Pancreas (tissue), 10 donors: ENCODE measurements around the gene GSTM4. TPM values are rescaled to one million over a fixed set of nuclear protein-coding genes. Genes with fewer than 3 reads are reported as not detected.
A peak's percentile ranks its signal among the peaks of the same experiment; 100 is the strongest.

Experiments used
- ATAC-seq, 4 donors: fragments of 200-7000 bp; cut with Tn5 transposase; one replicate each; pipeline versions ENCODE4 v1.8.0 to v1.9.1; 2020; ENCODE audit warnings: mild to moderate bottlenecking in 4 of 4, moderate library complexity in 4 of 4
- DNase-seq, 6 donors: peaks; one replicate each; pipeline ENCODE4 v3.0.0-alpha.2; 2020
- FAIRE-seq: peaks from 2 replicates; lab custom pipeline; 2012; peaks lifted over from hg19 to GRCh38; lab: Jason Lieb, UNC
- H3K27ac ChIP-seq, 4 donors: fragments of 200-600 bp; sonication (generic); 1 replicate in 3 of 4; 2 replicates in 1 of 4; pipeline versions ENCODE4 v1.5.0 to v1.8.0; 2020
- H3K27me3 ChIP-seq, 4 donors: fragments of 200-600 bp; one replicate each; pipeline ENCODE4 v1.8.0; 2021
- H3K36me3 ChIP-seq, 3 donors: fragments of 200-600 bp; sonication (generic) in 1 of 3; one replicate each; pipeline versions ENCODE4 v1.5.0 to v1.8.0; 2020 to 2021
- H3K4me1 ChIP-seq, 3 donors: fragments of 200-600 bp; one replicate each; pipeline ENCODE4 v1.8.0; 2021
- H3K4me3 ChIP-seq, 4 donors: fragments of 200-600 bp; sonication (generic) in 2 of 4; one replicate each; pipeline versions ENCODE4 v1.5.0 to v1.8.0; 2020 to 2021
- H3K9me3 ChIP-seq, 4 donors: fragments of 200-600 bp; one replicate each; pipeline ENCODE4 v1.8.0; 2021
- WGBS, 2 donors: extraction: QIAGEN DNeasy Blood & Tissue Kit; methylation state at CpG; one replicate each; pipeline ENCODE4 v1.1.7; 2013; 5-methylcytosine and 5-hydroxymethylcytosine counted together
- intact Hi-C, 3 donors: fragments of 100-400 bp; cut with DNase I; formaldehyde crosslinking; loops; one replicate each; pipeline versions ENCODE4 v1.11.1 to v1.14.2; 2022
- polyA plus RNA-seq, 2 donors: library from polyadenylated mRNA; stranded (reverse); fragments of 200-250 nt; gene quantifications; one replicate each; pipeline ENCODE4 v1.2.3, GENCODE V29; 2013
- total RNA-seq, 6 donors: library from RNA; stranded (reverse); fragmentation: NEBNext Ultra II Directional in 4 of 6; extraction: Animal tissue kit (Norgen Biotek cat#: 25700) in 4 of 6; gene quantifications; one replicate each; pipeline versions ENCODE4 v1.2.1 to v1.2.4, GENCODE V29; 2021 to 2023
- TF ChIP-seq, protein P1 (sequence below), 4 donors: fragments of 200-600 bp; sonication (generic) in 3 of 4; IDR thresholded peaks; one replicate each; pipeline versions ENCODE4 v1.5.0 to v1.8.0; 2021; ENCODE audit warnings: antibody characterized with exemption in 4 of 4
- donor health status: healthy with polysubstance abuse.
- donor health status: DM: no; HTN: no; CAD: no; lungs with moderate emphysema.
- donor health status: DM: no; HTN: no; CAD: no.
- donor health status: control.
- donor health status: control.
- donor health status: Bipolar disorder and iron deficiency.
- donor health status: DM: yes; HTN: yes; CAD: no.
- donor health status: DM: no; HTN: no; CAD: no.
- donor health status: DM: no; HTN: no; CAD: no.
- donor health status: DM: yes; HTN: yes; CAD: no.

Gene GSTM4
- total and polyA plus RNA-seq, 8 donors = 13.4 to 36.6 (median 19.8) TPM

GRCh38 chr1:109621379-109622136, 34.3 kb upstream of the GSTM4 start:
- 37 to 39% methylated on average over 13 of the region's 13 CpGs for WGBS, 2 donors
- H3K4me3 ChIP-seq = peak overlapping the region in 3 of 4 donors; percentile 66 to 84 (median 80)
- no peaks in the 10 kb centered on the region for H3K9me3 ChIP-seq
- FAIRE-seq (no peak), ATAC-seq (no peak), DNase-seq (peak in 3 of 6 donors; percentile 17 to 49 (median 30))
- H3K27ac ChIP-seq = no peak overlapping the region
- peaks cover 3 to 15% (median 14%) of the 10 kb centered on the region in 3 donors for H3K4me1 ChIP-seq
- intact Hi-C loops = no loop called here
- TF ChIP-seq, protein P1, sequence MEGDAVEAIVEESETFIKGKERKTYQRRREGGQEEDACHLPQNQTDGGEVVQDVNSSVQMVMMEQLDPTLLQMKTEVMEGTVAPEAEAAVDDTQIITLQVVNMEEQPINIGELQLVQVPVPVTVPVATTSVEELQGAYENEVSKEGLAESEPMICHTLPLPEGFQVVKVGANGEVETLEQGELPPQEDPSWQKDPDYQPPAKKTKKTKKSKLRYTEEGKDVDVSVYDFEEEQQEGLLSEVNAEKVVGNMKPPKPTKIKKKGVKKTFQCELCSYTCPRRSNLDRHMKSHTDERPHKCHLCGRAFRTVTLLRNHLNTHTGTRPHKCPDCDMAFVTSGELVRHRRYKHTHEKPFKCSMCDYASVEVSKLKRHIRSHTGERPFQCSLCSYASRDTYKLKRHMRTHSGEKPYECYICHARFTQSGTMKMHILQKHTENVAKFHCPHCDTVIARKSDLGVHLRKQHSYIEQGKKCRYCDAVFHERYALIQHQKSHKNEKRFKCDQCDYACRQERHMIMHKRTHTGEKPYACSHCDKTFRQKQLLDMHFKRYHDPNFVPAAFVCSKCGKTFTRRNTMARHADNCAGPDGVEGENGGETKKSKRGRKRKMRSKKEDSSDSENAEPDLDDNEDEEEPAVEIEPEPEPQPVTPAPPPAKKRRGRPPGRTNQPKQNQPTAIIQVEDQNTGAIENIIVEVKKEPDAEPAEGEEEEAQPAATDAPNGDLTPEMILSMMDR (IDR thresholded peaks at IDR 0.05) = no peak
- no peaks in the 10 kb centered on the region for H3K27me3 ChIP-seq
- H3K36me3 ChIP-seq = peaks cover 0 to 7% (median under 1%) of the 10 kb centered on the region in 3 donors

DNA sequence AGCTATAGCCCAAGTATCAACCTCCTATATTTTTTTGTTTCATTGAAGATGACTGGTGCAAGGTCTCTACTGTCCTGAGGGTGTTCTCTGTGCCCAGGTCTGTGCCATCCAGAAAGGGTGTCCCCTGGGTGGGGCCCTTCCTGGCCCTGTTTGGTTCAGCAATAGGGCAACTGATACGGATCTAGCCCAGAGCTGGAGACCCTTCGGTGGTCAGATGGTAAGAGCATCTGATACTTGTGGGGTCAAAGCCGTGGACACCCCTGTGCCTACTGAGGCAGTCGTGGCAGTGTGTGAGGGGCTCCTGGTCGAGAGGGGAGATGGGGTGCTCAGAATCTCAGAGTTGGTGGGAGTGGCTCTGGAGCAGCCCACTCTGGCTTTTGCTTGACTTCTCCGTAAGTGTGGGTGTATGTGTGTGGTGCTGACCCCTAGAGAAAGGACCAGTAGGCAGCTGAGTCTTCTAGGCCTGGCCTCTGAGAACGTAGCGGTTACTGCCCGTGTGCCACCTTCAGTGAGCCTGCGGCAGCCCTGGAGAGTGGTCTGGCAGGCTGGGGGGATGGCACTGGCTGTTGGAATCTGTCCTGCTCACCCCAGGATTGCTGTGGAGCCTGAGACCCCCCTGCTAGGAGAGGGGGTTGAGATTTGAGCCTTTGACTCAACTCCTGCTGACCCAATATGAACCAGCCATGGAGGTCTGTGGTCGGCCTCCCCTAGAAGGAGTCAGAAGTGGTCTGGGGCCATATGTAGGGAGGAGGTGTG, 33.6 kb upstream of the GSTM4 start:
- H3K4me3 ChIP-seq = no peak overlapping the region

DNA sequence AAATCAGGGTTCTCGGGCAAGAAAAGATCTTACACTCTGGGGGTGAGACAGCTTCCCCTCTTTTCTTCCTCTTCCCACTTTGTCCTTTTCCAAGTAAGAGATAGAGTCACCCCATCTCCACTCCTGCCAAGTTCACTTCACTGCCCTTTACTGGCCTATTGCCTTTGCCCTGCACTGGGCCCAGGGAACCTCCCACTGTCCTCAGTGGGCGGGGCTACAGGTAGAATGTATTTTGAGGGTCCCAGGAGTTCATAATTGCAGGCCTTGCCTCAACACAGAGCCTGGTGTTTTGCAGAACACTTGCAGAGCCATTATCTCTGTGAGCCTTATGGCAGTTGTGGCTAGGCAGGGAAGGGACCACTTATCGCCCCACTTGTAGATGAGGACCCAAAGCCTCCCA, 33.0 kb upstream of the GSTM4 start:
- intact Hi-C loops = no loop called here
- no peak overlapping the region for H3K4me3 ChIP-seq
- TF ChIP-seq, protein P1 (IDR thresholded peaks at IDR 0.05) = no peak
- peaks cover 0 to 20% (median 5%) of the 10 kb centered on the region in 3 donors for H3K36me3 ChIP-seq
- no peaks in the 10 kb centered on the region for H3K27me3 ChIP-seq
- WGBS, 2 donors = 84 to 87% methylated on average over 3 of the region's 3 CpGs
- H3K9me3 ChIP-seq = no peaks in the 10 kb centered on the region
- FAIRE-seq = no peak
- ATAC-seq = no peak
- H3K4me1 ChIP-seq = peaks cover 3 to 15% (median 13%) of the 10 kb centered on the region in 3 donors
- no peak overlapping the region for H3K27ac ChIP-seq
- DNase-seq = no peak

More for the DNA sequence above, 33.6 kb upstream of the GSTM4 start:
- Histone ChIP-seq H3K9me3 (no peaks in the 10 kb centered on the region), H3K27me3 (no peaks in the 10 kb centered on the region), H3K36me3 (peaks cover 0 to 15% (median 5%) of the 10 kb centered on the region in 3 donors), H3K4me1 (peaks cover 3 to 15% (median 14%) of the 10 kb centered on the region in 3 donors), H3K27ac (no peak overlapping the region)
- peak in 1 of 6 donors; percentile 8 for DNase-seq
- ATAC-seq = no peak
- no peak for FAIRE-seq
- 77 to 84% methylated on average over 11 of the region's 11 CpGs for WGBS, 2 donors
- intact Hi-C loops = no loop called here
- TF ChIP-seq, protein P1 (IDR thresholded peaks at IDR 0.05) = no peak

DNA sequence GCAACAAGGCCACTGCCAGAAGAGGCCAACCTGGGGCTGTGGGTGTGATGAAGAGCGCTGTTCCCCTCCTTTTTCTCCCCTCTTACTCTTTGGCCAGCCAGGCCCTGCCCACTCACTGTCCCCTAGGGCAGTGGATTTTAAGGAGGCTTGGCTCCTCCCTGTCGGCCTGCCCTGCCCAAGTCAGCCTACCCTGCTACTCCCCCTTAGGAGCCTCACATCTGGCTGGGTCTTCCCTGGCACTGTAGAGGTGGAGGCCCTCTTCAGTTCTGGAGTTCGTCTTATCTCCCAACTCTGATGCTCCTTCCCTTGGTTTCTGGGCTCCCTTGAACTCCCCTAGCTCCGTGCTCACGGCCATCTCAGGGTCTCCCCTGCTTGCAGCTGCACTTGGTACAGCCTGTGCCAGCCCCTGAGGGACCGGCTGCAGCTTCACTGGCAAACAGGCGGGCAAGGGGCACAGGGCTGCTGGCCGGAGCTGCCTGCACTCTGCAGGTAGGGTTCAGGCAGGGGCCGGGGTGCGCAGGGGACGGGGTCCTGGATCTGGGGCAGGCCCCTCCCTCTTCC, 32.2 kb upstream of the GSTM4 start:
- H3K4me3 ChIP-seq = no peak overlapping the region
- intact Hi-C loops = no loop called here
- H3K27ac ChIP-seq = no peak overlapping the region
- TF ChIP-seq, protein P1 (IDR thresholded peaks at IDR 0.05) = no peak
- DNase-seq (peak in 2 of 6 donors; percentile 10 to 76), FAIRE-seq (no peak), ATAC-seq (no peak)
- 82 to 84% methylated on average over 11 of the region's 11 CpGs for WGBS, 2 donors
- H3K4me1 ChIP-seq = peaks cover 3 to 13% (median 6%) of the 10 kb centered on the region in 3 donors
- peaks cover 0 to 27% (median 5%) of the 10 kb centered on the region in 3 donors for H3K36me3 ChIP-seq
- H3K9me3 ChIP-seq = no peaks in the 10 kb centered on the region
- H3K27me3 ChIP-seq = no peaks in the 10 kb centered on the region
